Stimulated activated CD8-positive, alpha-beta memory T cell treated with anti-CD3 and anti-CD28 coated beads, Interleukin-7, amount 100 ng/mL, for 48 hours (primary cell): ENCODE data around the gene PLPP1.

ENCODE experiments used
- DNase-seq, 2 donors: peaks; one replicate each; pipeline ENCODE4 v3.0.0-alpha.2; 2020; ENCODE audit warnings: low read depth in 1 of 2; ENCODE audit errors: extremely low read depth in 1 of 2

The PLPP1 gene

DNA sequence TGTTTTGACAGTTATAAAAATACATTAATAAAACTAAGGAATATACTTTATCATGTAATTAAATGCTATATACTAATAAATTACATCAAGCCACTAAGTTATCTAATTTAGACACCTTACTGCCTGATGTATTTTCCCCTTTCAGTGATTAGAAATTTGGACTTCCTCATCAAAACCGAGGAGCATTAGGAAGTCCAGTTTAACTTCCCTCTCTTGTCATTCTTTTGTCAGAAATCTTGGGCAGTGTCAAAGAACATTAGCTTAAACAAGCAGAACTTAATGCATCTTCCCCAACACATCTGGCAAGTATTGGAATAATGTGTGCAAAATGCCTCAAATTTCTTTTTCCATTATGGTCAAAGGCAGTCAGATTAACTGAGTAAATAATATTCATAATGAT, 81.6 kb downstream of the PLPP1 start:
- no peak for DNase-seq

- DNase-seq: no peak
These were observed 82.8 kb downstream of the PLPP1 start for GRCh38 chr5:55451976-55452375.

DNA sequence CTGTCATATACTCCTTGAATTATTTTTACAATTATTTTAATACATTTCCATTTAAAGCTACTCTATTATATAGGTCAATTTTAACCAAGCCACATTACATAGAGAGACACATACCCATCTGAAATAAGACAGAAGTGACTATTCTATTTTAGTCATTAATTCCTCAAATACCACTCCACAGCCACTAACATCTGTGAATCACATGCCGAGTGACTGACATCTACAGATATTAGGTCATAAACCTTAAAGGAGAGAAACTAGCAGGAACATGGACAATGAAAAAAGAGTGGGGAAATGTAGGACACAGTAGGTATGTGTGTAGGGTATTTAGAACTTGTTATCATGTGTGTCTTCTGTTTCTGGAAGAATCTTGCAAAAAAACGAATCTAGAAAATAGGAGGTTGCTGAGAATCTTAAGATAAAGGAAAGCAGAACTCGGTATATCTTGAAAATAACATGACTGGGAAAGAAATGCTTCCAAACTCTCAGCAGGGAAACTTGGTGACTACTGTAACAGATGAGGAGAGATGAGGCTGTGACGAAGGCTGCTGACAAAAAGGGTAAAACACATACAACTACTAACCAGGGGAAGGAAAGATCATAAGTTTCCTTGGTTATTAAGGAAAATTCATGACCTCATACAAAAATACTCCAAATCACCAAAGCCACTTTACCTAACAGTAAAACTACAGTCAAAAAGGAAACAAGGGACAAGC, 84.6 kb downstream of the PLPP1 start:
- no peak for DNase-seq

DNA sequence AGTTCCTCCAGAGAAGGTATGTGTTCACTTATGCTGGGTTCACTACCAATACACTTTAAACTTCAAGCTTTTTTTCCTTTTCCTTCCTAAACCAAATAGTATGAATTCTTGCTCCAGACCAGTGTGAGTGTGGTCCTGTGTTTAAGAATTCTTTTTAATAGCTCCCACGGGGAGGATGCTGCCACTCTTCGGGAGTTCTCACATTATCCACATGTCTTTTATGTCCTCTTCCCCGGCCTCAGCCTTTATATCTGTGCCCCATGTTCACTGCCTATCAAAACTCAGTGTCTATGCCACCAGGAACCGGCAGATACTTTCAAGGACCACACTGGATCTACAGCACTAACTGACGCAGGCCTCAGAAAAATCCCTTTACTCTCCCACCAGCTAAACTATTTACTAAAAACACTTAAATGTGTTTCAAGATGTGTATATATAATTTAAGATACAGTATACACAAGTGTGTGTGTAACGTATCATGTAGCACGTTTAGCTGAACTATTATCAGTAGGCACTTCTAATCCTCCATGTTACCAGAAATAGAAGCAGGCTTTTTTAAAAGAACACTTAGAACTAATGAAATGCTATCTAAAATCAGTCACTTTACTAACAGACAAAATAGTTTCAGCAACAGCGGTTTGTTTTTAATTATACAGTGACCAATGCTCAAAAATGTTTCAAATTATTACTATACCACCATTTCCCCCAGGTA, 88.0 kb downstream of the PLPP1 start:
- DNase-seq: no peak

GRCh38 chr5:55445791-55446190, 89.0 kb downstream of the PLPP1 start:
- no peak for DNase-seq

DNA sequence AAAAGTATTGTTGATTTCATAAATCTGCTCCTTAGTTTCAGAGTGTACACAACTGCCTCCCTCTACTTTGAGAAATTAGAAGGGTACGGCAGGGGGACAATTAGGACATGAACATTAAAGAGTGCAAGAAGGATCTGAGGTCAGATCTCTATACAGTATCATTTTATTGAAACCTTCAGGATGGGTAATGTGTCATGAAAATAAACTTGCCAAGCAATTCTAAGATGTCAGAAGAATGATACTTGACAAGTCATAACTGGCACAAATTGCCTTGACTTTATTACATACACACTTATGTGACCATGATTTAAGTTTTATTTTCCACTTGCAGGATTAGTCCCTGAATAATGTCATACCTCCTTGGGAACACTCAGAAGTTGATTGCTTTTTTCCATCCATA, 92.8 kb downstream of the PLPP1 start:
- no peak for DNase-seq

DNA sequence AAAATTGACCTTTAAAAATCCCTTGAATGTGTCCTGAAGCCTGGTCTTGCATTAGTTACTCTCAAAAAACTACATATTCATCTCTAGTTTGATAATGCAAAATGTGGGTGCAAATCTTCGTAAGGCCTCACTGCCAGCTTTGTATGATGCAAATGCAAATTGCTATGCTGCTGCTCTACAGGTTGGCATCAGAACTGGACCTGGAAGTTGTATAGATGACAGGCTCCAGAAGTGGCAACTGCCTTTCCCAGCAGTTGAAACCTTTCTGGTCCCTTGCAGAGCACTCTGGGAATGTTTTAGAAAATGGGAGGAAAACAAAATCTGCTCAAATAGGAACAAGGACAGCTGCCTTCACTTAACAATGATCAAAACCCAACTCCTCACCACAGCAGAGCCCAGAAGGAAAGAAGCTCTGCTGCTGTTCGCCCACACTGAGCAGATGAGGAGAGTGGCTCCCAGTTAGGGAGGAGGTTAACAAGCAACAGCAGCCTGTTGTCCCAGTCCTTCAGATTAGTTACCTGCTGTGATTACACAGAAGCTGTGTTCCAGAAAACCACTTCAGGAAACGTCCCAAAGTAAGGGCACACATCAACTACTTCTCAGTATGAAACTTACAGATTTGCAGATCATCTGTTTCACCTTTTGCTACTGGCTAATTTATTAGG, 93.5 kb downstream of the PLPP1 start:
- no peak for DNase-seq

DNA sequence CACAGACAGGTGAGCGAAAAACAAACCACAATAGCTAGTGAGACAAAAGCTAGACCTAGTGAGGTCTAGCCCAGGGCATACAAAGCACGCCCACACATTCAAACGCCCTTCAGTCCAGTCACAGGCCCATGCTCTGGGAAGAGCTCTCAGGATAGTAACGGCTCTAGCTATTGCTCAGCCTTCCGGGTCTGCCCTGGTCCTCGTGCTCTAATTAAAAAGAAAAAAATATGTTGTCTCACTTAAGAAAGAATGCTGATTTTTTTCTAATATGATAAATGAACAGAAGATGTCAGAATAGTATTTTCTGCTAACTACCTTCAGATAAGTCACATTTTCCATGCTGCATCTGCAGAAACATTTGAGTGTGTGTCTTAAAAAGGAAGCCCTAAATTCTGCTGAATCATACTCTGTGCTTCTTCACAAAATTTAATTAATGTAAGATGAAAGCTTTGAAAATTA, 94.5 kb downstream of the PLPP1 start:
- no peak for DNase-seq

GRCh38 chr5:55438998-55439397, 95.8 kb downstream of the PLPP1 start:
- no peak for DNase-seq

DNA sequence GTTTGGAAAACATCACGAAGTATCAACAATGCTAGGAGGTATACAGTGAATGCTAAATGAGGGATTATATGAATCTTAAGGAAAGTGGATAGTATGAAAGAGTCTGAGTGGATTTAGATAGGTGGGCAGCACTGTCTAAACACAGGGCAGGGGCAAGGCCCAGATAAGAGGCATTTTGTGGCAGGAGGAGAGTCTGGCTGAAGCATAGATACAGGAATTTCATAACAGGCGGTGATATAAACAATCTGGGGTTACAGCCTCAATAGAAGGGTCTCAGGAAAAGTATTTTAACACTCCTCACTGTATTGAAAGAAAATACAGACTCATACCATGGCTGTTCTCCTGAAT, 96.9 kb downstream of the PLPP1 start:
- no peak for DNase-seq

DNA sequence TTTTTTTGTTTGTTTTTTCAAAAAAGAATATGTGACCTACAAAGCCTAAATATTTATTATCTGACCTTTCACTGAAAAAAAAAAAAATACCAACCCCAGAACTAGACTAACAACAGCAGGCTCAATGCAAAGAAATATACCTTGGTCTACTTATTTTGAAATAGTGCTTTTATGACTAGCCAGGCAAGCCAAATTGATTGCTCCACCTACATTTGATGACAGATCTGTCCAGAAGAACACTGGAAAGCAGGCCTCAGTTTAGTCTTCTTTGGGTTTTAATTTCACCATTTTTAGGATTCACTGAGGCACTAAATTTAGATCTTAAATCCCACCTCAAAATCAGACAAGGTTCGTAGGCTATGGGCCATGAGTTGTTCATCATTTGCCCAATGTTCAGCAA, 97.3 kb downstream of the PLPP1 start:
- DNase-seq: no peak

- no peak for DNase-seq
These were observed 102.2 kb downstream of the PLPP1 start for GRCh38 chr5:55432549-55432948.

DNA sequence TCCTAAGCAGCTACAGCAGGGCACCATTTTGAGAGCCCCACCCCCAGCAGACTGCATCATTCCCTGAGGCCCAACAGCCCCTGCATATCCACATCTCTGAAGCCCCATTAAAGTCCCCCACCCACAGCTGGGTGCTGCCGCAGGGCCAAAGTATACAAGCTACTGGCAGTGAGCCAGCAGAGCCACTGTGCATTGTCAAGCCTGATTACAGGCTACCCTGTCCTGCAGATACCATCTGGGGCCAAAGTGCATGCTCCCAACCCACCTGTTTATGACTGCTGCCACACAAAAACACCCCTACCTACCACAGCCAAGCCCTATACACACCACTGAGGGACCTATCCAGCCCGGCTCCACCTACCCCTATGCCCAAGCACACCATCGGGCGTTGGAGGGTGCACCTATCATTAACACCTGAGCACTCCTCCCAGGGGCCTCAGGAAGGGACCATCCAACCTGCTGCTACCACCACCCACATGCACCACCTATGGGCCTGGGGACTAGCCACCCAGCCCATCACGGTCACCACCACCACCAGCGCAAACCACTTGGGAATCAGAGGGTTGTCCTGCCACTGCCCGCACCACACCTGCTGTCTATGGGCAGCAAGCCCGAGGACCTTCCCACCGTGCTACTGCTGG, 105.0 kb downstream of the PLPP1 start:
- no peak for DNase-seq

- DNase-seq: no peak
These were observed 105.5 kb downstream of the PLPP1 start for GRCh38 chr5:55429221-55429612.

DNA sequence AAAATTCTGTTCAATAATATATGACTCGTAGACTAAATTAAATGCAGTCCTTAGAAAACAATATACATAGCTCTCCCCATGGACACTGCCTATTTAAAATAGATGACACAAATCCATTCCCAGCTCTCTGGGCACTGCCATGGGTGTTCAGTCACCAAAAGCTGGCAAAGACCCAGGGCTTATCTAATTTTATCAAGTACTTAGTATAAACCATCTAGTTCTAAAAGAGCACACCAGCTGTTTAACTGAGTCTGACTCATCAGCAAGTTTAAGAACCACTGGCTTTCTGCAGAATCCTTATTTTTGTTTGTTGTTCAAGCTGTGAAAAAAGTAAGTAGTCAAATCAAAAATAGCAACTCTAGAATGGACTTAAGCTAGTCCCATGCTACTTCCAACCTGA, 107.6 kb downstream of the PLPP1 start:
- DNase-seq: no peak

DNA sequence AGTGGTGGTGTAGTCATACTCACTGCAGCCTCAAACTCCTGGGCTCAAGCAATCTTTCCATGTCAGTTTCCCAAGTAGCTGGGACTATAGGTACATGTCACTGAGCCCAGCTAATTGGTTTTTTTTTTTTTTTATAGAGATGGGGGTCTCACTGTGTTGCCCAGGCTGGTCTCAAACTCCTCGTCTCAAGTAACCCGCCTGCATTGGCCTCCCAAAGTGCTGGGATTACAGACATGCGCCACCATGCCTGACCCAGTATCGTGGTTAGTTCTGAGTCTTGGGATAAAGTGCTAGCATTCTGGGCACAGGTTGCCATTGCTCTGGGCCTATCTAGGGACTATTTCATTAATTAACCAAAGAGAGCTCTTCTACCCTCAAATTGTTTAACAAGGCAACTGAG, 108.3 kb downstream of the PLPP1 start:
- no peak for DNase-seq

DNA sequence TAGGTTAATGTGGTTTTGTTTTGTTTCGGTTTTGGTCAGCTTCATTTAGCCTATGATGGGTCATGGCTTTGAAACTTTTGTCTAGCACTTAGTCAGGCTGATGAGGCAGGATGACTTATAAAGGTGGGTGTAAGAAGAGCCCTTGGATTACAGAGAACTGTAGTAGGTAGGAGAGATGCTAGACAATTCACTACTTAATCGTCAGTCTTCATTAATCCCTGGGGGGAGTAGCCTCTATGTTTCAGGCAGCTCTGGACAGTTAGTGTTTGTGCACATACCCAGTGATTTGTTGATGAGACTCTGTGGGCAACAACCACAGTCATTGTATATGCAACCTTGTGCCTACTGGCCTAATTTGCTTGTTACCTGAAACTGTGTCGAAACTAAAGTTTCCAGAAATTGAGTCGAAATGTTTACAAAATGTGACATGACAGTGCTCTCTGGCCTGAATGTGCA, 113.7 kb downstream of the PLPP1 start:
- DNase-seq: no peak

DNA sequence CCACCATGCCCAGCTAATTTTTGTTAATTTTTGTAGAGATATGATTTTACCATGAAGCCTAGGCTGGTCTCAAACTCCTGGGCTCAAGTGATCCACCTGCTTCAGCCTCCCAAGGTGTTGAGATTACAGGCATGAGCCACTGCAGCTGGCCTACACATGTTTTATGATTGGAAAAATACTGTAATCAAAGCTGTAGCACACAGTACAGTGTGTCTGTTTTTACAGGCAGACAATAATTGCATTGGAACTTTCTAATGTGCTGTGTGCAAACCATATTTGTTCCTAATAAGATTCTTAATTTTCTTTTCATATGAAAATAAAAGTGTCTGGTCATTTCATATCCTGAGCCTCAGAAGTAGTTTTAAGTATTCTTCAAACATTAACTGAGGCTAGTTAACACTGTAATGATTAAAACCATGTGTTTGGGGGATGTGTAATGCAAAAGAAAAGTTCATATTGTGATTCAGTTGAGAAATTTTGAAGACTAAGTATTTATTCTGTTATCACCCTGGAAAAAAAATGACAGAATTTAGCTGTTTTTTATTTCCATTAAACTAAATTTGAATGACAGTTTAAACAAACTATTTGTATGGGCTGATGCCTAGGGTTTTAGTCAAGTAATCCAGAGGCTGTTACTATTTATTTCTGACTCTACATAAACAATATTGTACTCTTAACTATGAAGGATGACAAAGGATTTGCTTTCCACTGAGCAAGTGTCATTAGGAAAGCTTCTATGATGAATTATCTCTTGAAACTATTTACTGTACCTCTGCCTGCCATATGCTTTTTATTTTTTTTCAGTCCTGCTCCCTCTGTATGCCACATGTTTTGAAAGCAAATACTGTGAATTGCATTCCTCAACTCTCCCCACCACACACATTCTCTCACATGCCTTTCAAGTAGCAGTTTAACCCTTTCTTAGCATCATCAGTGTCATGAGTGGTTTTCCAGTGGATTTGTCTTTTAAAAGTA, 115.5 kb downstream of the PLPP1 start:
- DNase-seq: no peak

- no peak for DNase-seq
These were observed 118.5 kb downstream of the PLPP1 start for GRCh38 chr5:55416306-55416705.

DNA sequence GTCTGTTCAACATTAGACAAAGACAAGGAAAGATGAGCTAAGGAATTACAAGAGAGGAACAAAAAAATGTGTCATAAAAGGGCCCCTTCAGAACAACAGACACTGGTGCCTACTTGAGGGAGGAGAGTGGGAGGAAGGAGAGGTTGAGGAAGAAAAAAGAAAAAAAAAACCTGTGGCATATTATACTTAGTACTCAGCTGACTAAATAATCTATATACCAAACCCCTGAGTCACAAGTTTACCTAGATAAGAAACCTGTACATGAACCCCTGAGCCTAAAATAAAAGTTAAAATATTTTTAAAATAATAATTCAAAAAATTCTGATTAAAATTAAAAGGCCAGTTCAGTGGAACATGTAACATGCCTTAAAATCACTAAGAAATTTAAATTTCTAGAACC, 119.7 kb downstream of the PLPP1 start:
- no peak for DNase-seq
